PC-9 (cell line): Measurements from ENCODE around the gene SCN1A.

Source experiments
- EZH2 ChIP-seq: fragments of 200-600 bp; sonication (generic); IDR thresholded peaks from 2 replicates; pipeline ENCODE4 v1.8.0; 2017; ENCODE audit warnings: antibody characterized with exemption, low read depth
- TF ChIP-seq, protein P1 (sequence below): fragments of 200-600 bp; sonication (generic); conservative IDR thresholded peaks from 2 replicates; pipeline ENCODE4 v1.6.1; 2017; ENCODE audit warnings: mixed run types, antibody characterized with exemption, mild to moderate bottlenecking, moderate library complexity

DNA sequence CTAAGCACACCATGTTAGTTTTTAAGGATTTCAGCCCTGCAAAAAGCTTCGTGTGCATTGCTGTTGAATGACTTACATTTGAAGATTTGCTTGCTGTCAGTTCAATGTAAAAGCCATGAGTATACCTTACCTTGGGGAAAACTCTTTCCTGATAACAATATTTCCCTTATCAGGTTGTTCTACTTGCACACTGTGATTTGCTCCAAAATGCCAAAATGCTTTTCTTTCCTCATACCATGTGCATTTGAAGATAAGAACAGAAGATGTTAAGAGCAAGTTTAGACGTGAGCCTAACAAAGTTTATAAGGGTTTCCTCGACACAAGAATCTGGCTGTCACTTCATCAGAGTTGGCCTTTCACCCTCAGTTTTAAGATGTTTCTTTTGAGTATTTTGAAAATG lies 57.6 kb downstream of the SCN1A start:
- TF ChIP-seq, protein P1, sequence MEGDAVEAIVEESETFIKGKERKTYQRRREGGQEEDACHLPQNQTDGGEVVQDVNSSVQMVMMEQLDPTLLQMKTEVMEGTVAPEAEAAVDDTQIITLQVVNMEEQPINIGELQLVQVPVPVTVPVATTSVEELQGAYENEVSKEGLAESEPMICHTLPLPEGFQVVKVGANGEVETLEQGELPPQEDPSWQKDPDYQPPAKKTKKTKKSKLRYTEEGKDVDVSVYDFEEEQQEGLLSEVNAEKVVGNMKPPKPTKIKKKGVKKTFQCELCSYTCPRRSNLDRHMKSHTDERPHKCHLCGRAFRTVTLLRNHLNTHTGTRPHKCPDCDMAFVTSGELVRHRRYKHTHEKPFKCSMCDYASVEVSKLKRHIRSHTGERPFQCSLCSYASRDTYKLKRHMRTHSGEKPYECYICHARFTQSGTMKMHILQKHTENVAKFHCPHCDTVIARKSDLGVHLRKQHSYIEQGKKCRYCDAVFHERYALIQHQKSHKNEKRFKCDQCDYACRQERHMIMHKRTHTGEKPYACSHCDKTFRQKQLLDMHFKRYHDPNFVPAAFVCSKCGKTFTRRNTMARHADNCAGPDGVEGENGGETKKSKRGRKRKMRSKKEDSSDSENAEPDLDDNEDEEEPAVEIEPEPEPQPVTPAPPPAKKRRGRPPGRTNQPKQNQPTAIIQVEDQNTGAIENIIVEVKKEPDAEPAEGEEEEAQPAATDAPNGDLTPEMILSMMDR: no peak
- TF ChIP-seq EZH2: no peak
